Neural cell (in vitro differentiated cells): ENCODE data around the gene RWDD1. TPM values are rescaled to one million over a fixed set of nuclear protein-coding genes. Genes with fewer than 3 reads are reported as not detected.

Source experiments
- H2AFZ ChIP-seq: fragments of 200-600, 300-800 bp; sonication (generic), shearing (Covaris generic); 2 replicates; pipeline ENCODE4 v1.6.0; 2014; ENCODE audit warnings: low read depth, mild to moderate bottlenecking, antibody characterized with exemption, low read length, moderate library complexity
- H3F3A ChIP-seq: fragments of 200-600 bp; shearing (Covaris generic); 2 replicates; pipeline ENCODE4 v1.6.1; 2016; ENCODE audit warnings: mild to moderate bottlenecking, moderate library complexity, mixed read lengths, antibody characterized with exemption, low read length; ENCODE audit not compliant: insufficient read depth, poor library complexity, severe bottlenecking
- H3K27ac ChIP-seq: fragments of 200-600, 300-800 bp; sonication (generic), shearing (Covaris generic); 2 replicates; pipeline ENCODE4 v1.5.1; 2014; ENCODE audit warnings: mild to moderate bottlenecking, low read length, moderate library complexity
- H3K27me3 ChIP-seq: fragments of 300-800, 200-600 bp; sonication (generic), shearing (Covaris generic); 2 replicates; pipeline ENCODE4 v1.6.0; 2014; ENCODE audit warnings: mild to moderate bottlenecking, low read depth, low read length, moderate library complexity; ENCODE audit not compliant: insufficient read depth
- H3K36me3 ChIP-seq: fragments of 300-800, 200-600 bp; sonication (generic), shearing (Covaris generic); 2 replicates; pipeline ENCODE4 v1.5.1; 2014; ENCODE audit warnings: mild to moderate bottlenecking, antibody characterized with exemption, low read length, moderate library complexity; ENCODE audit not compliant: insufficient read depth
- H3K4me2 ChIP-seq: fragments of 300-800, 200-600 bp; sonication (generic), shearing (Covaris generic); 2 replicates; pipeline ENCODE4 v1.6.0; 2014; ENCODE audit warnings: mild to moderate bottlenecking, low read length
- H3K4me3 ChIP-seq: fragments of 300-800, 200-600 bp; sonication (generic), shearing (Covaris generic); 2 replicates; pipeline ENCODE4 v1.5.1; 2014; ENCODE audit warnings: mild to moderate bottlenecking, low read length, moderate library complexity
- H3K79me2 ChIP-seq: fragments of 200-600 bp; shearing (Covaris generic); replicated peaks from 2 replicates; pipeline ENCODE4 v1.6.0; 2014; ENCODE audit warnings: mild to moderate bottlenecking, low read length, moderate library complexity; ENCODE audit not compliant: insufficient read depth
- H3K9ac ChIP-seq: fragments of 300-800, 200-600 bp; sonication (generic), shearing (Covaris generic); 2 replicates; pipeline ENCODE4 v1.6.1; 2016; ENCODE audit warnings: mild to moderate bottlenecking, low read length, mixed read lengths
- H3K9me2 ChIP-seq: fragments of 200-600 bp; shearing (Covaris generic); 2 replicates; pipeline ENCODE4 v1.6.1; 2016; ENCODE audit warnings: mild to moderate bottlenecking, low read length, mixed read lengths; ENCODE audit not compliant: insufficient read depth
- H3K9me3 ChIP-seq: fragments of 200-600, 300-800 bp; sonication (generic), shearing (Covaris generic); 2 replicates; pipeline ENCODE4 v1.6.1; 2016; ENCODE audit warnings: mild to moderate bottlenecking, mixed run types, low read length, moderate library complexity, mixed read lengths
- H4K20me1 ChIP-seq: fragments of 200-600 bp; shearing (Covaris generic); 2 replicates; pipeline ENCODE4 v1.6.1; 2016; ENCODE audit warnings: mild to moderate bottlenecking, mixed run types; ENCODE audit not compliant: insufficient read depth
- CTCF ChIP-seq: fragments of 450-650 bp; IDR thresholded peaks from 2 replicates; pipeline ENCODE4 v1.5.1; 2014; ENCODE audit warnings: antibody characterized with exemption, mild to moderate bottlenecking, moderate library complexity; ENCODE audit not compliant: poor library complexity, severe bottlenecking
- EP300 ChIP-seq: fragments of 450-650 bp; conservative IDR thresholded peaks from 2 replicates; pipeline ENCODE4 v1.6.1; 2014; ENCODE audit warnings: antibody characterized with exemption, mild to moderate bottlenecking, moderate library complexity; ENCODE audit not compliant: poor library complexity, severe bottlenecking
- EZH2 ChIP-seq: fragments of 200-600, 300-800 bp; shearing (Covaris generic), sonication (generic); IDR thresholded peaks from 2 replicates; pipeline ENCODE4 v1.6.1; 2014; ENCODE audit warnings: antibody characterized with exemption, low read length, borderline replicate concordance, mild to moderate bottlenecking; ENCODE audit not compliant: insufficient read depth, poor library complexity, severe bottlenecking
- MXI1 ChIP-seq: fragments of 450-650 bp; conservative IDR thresholded peaks from 2 replicates; pipeline ENCODE4 v1.6.1; 2014; ENCODE audit warnings: antibody characterized with exemption, mild to moderate bottlenecking; ENCODE audit not compliant: poor library complexity, severe bottlenecking
- POLR2AphosphoS5 ChIP-seq: IDR thresholded peaks from 2 replicates; pipeline ENCODE4 v1.6.1; 2012
- RAD21 ChIP-seq: fragments of 450-650 bp; conservative IDR thresholded peaks from 2 replicates; pipeline ENCODE4 v1.6.1; 2014; ENCODE audit warnings: antibody characterized with exemption, mild to moderate bottlenecking, moderate library complexity
- REST ChIP-seq: IDR thresholded peaks from 2 replicates; pipeline ENCODE4 v1.6.1; 2012; ENCODE audit warnings: borderline replicate concordance
- SMC3 ChIP-seq: fragments of 450-650 bp; conservative IDR thresholded peaks from 2 replicates; pipeline ENCODE4 v1.6.1; 2014; ENCODE audit warnings: antibody characterized with exemption, mild to moderate bottlenecking, moderate library complexity; ENCODE audit not compliant: poor library complexity
- TAF1 ChIP-seq: IDR thresholded peaks from 2 replicates; pipeline ENCODE4 v1.6.1; 2012; ENCODE audit warnings: low read depth
- polyA plus RNA-seq: library from polyadenylated mRNA; depleted of rRNA; stranded (reverse); fragments of >200 nt; gene quantifications from 2 replicates; pipeline ENCODE4 v1.2.3, GENCODE V29; 2014

The RWDD1 gene
- polyA plus RNA-seq, 1 donor from 2014 or later = 83.3 TPM

- TF ChIP-seq REST = no peak
Observed at GRCh38 chr6:116568821-116569755, 2.2 kb upstream of the RWDD1 start (continued).

DNA sequence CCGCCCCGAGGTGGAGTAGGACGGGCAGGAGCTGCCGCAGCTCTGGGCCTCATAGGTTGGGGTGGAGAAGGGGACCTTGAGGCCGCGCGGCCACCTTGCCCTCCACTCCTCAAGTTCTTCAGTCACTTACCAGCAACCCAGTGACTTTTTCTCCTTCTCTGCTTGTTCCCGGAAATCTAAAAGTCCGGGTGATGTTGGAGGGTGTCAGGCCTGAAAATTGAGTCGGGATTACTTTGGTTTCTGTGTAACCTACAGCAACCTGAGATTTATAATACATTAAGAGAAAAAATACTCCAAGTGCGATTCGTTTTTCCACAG lies 338 bp downstream of the RWDD1 start:
- H4K20me1 ChIP-seq = no peaks in the 10 kb centered on the region
- H3K9me2 ChIP-seq = no peaks in the 10 kb centered on the region
- peak overlapping the region; percentile 93 for H3K9ac ChIP-seq
- no peaks in the 10 kb centered on the region for H3K36me3 ChIP-seq
- no peaks in the 10 kb centered on the region for H3K27me3 ChIP-seq
- no peak for TF ChIP-seq POLR2AphosphoS5
- TF ChIP-seq EP300 = no peak
- TF ChIP-seq MXI1 = no peak
- peak overlapping the region; percentile 93 for H3K4me3 ChIP-seq
- no peaks in the 10 kb centered on the region for H3K9me3 ChIP-seq
- H2AFZ ChIP-seq = peak overlapping the region; percentile 75
- H3K79me2 ChIP-seq = peaks cover 35% of the 10 kb centered on the region
- no peaks in the 10 kb centered on the region for H3F3A ChIP-seq
- H3K27ac ChIP-seq = peak overlapping the region; percentile 91
- H3K4me2 ChIP-seq = peak overlapping the region; percentile 85

- peaks cover 35% of the 10 kb centered on the region for H3K79me2 ChIP-seq
Observed at GRCh38 chr6:116572162-116572561, 858 bp downstream of the RWDD1 start.

More at GRCh38 chr6:116572162-116572561, 858 bp downstream of the RWDD1 start:
- Histone ChIP-seq H3K27ac (peak overlapping the region; percentile 91), H3K9me2 (no peaks in the 10 kb centered on the region), H3K4me3 (peak overlapping the region; percentile 93), H3K9ac (peak overlapping the region; percentile 93), H3K4me2 (peak overlapping the region; percentile 85), H3F3A (no peaks in the 10 kb centered on the region), H4K20me1 (no peaks in the 10 kb centered on the region), H3K9me3 (no peaks in the 10 kb centered on the region), H2AFZ (peak overlapping the region; percentile 75), H3K27me3 (no peaks in the 10 kb centered on the region), H3K36me3 (no peaks in the 10 kb centered on the region)
- TF ChIP-seq SMC3 (no peak), TAF1 (no peak), CTCF (no peak), POLR2AphosphoS5 (no peak), EZH2 (no peak), EP300 (no peak), REST (no peak), MXI1 (no peak), RAD21 (no peak)
